ENCODE data around the gene EFCAB13.
"Not testable (repeated sequence)": the region's sequence is repeated elsewhere in the genome, so short reads cannot be mapped to it uniquely, and the experiment has no call there.

Gene EFCAB13

GRCh38 chr17:47320879-47321502 is 2.8 kb upstream of the EFCAB13 start:
- no peak for DNase-seq (ENCODE audit: insufficient read length, low spot score)
- no peak for FAIRE-seq

- DNase-seq (ENCODE audit: insufficient read length, low spot score), result peak; percentile 50
- no peak for FAIRE-seq
Measured at GRCh38 chr17:47324224-47325020, 667 bp downstream of the EFCAB13 start.

DNA sequence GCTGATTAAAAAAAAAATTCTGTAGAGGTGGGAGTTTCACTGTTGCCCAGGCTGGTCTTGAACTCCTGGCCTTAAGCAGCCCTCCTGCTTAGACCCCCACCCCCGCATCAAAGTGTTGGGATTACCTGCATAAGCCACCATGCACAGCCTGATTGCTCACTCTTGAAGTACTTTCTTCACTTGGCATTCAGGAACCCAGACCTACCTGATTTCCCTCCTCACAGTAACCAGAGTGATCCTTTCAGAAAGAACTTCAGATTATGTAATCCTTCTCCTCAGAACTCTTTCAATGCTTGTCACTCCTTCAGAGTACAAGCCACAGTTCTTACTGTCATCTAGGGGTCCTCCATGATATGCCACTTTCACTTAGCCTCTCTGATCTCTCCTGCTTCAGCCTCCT is 1.4 kb downstream of the EFCAB13 start:
- DNase-seq (ENCODE audit: insufficient read length, low spot score) (no peak), FAIRE-seq (no peak)

- no peak for DNase-seq (ENCODE audit: insufficient read length, low spot score)
- FAIRE-seq, result no peak
Measured at GRCh38 chr17:47330548-47330947, 6.8 kb downstream of the EFCAB13 start.

GRCh38 chr17:47332287-47332686 is 8.5 kb downstream of the EFCAB13 start:
- FAIRE-seq, result no peak

GRCh38 chr17:47335101-47335936 is 11.6 kb downstream of the EFCAB13 start:
- FAIRE-seq, result no peak

More at GRCh38 chr17:47332287-47332686, 8.5 kb downstream of the EFCAB13 start:
- no peak for DNase-seq (ENCODE audit: insufficient read length, low spot score)

GRCh38 chr17:47338026-47338425 is 14.3 kb downstream of the EFCAB13 start:
- FAIRE-seq (no peak), DNase-seq (ENCODE audit: insufficient read length, low spot score) (no peak)

More at GRCh38 chr17:47335101-47335936, 11.6 kb downstream of the EFCAB13 start:
- no peak for DNase-seq (ENCODE audit: insufficient read length, low spot score)

DNA sequence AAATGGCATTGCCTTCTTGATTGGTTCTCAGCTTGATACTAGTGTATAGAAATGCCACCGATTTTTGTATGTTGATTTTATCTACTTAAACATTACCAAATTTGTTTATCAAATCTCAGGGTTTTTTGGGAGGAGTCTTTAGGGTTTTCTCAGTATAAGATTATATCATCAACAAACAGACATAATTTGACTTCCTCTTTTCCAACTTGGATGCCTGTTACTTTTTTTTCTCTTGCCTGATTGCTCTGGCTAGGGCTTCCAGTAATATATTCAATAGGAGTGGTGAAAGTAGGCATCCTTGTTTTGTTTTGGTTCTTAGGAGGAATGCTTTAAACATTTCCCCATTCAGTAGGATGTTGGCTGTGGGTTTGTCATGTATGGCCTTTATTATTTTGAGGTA is 29.1 kb downstream of the EFCAB13 start:
- no peak for FAIRE-seq

GRCh38 chr17:47358652-47359051 is 34.9 kb downstream of the EFCAB13 start:
- DNase-seq (ENCODE audit: insufficient read length, low spot score), result no peak
- FAIRE-seq, result no peak

More for the DNA sequence above, 29.1 kb downstream of the EFCAB13 start:
- DNase-seq (ENCODE audit: insufficient read length, low spot score), result no peak

DNA sequence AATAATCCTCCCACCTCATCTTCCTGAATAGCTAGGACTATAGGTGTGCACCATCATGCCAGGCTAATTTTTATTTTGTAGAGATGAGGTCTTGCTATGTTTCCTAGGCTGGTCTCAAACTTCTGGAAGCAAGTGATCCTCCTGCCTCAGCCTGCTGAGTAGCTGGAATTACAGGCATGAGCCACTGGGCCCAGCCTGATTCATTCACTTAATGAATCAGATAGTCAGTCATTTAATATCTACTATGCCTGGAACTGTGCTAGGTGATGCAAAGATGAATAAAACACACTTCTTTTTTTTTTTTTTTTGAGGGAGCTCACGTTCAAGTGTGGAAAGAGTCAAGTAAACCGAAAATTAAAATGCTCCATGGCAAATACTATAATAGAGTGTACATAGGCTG is 39.4 kb downstream of the EFCAB13 start:
- FAIRE-seq (no peak), DNase-seq (ENCODE audit: insufficient read length, low spot score) (no peak)

DNA sequence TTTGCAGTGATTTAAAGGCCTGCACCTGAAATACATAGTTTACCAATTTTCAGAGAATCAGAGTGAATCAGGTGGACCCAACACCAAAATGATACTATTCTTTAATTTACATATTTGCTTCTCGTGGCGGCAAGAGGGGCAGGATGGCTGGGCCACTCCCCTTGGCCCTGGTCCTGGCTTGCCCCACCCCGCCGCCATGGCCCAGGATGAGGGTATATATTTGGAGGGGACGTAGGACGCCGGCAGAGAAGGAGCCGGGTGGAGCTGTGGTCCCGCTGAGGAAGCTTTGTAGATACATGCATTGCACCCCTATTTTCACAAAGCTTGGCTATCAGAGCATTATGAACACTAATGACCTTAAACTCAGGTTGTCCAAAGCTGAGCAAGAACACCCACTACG is 43.5 kb downstream of the EFCAB13 start:
- FAIRE-seq (no peak), DNase-seq (ENCODE audit: insufficient read length, low spot score) (no peak)

DNA sequence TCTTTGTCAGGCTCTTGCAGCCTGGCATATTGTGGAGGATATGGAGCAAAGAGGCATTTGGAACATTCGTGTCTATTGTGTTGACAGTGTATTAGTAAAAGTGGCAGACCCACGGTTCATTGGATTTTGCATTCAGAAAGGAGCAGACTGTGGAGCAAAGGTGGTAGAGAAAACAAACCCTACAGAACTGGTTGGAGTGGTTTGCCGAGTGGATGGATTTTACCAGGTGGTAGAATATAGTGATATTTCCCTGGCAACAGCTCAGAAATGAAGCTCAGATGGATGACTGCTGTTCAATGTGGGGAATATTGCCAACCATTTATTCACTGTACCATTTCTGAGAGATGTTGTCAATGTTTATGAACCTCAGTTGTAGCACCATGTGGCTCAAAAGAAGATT is 44.5 kb downstream of the EFCAB13 start:
- DNase-seq (ENCODE audit: insufficient read length, low spot score), result no peak

GRCh38 chr17:47370899-47371298 is 47.1 kb downstream of the EFCAB13 start:
- DNase-seq (ENCODE audit: insufficient read length, low spot score); FAIRE-seq: not testable (repeated sequence)

More for the DNA sequence above, 44.5 kb downstream of the EFCAB13 start:
- FAIRE-seq, result no peak

DNA sequence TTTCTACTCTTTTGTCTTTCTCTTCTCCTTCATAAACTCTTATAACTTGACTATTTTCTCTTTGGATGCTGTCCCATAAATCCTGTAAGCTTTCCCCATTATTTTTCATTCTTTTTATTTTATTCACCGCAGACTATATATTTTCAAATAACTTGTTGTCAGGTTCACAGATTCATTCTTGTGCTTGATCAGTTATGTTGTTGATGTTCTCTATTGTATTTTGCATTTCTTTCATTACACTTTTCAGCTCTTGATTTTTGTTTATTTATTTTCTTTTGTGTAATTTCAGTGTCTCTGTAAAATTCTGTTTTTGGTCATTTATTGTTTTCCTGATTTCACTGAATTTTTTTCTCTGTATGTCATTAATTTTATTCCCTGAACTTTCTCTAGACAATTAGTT is 49.2 kb downstream of the EFCAB13 start:
- no peak for DNase-seq (ENCODE audit: insufficient read length, low spot score)
- no peak for FAIRE-seq

GRCh38 chr17:47376247-47376646 is 52.5 kb downstream of the EFCAB13 start:
- no peak for DNase-seq (ENCODE audit: insufficient read length, low spot score)
- no peak for FAIRE-seq

DNA sequence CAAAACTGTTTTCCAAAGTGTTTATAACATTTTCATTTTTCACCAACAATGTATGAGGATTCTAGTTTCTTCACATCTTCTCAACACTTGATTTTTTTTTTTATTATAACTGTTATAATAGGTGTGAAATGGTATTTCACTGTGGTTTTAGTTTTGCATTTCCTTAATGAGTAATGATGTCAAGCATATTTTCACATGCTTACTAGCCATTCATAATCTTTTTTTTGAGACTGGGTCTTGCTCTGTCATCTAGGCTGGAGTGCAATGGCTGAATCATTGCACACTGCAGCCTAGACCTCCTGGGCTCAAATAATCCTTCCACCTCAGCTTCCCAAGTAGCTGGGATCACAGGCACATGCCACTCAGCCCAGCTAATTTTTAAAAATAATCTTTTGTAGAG is 65.1 kb downstream of the EFCAB13 start:
- no peak for FAIRE-seq
- no peak for DNase-seq (ENCODE audit: insufficient read length, low spot score)

DNA sequence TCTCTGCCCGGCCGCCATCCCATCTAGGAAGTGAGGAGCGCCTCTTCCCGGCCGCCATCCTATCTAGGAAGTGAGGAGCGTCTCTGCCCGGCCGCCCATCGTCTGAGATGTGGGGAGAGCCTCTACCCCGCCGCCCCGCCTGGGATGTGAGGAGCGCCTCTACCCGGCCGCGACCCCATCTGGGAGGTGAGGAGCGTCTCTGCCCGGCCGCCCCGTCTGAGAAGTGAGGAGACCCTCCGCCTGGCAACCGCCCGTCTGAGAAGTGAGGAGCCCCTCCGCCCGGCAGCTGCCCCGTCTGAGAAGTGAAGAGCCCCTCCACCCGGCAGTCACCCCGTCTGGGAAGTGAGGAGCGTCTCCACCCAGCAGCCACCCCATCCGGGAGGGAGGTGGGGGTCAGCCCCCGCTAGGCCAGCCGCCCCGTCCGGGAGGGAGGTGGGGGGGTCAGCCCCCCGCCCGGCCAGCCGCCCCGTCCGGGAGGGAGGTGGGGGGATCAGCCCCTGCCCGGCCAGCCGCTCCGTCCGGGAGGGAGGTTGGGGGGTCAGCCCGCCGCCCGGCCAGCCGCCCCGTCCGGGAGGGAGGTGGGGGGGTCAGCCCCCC is 73.9 kb downstream of the EFCAB13 start:
- not testable (repeated sequence) for DNase-seq (ENCODE audit: insufficient read length, low spot score); FAIRE-seq

DNA sequence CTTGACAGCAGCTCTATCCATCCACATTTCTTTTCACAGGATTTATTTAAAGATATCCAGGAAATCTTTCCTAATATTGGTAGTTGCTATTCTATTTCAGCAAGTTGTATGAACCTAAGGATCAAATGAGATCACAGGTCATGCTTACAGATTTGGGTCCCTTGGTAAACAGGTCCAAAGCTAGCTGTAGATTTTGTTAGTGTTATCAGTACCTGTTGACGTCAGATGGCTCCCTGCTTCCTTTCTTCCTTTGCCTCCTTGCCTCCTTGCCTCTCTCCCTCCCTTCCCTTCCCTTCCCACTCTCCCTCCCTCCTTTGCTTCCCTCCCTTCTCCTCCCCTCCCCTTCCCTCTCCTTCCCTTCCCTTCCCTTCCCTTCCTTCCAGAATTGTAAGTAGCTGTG is 76.6 kb downstream of the EFCAB13 start:
- no peak for DNase-seq (ENCODE audit: insufficient read length, low spot score)
- peak; percentile 36 for FAIRE-seq

- FAIRE-seq (no peak), DNase-seq (ENCODE audit: insufficient read length, low spot score) (no peak)
Measured at GRCh38 chr17:47401100-47401499, 77.3 kb downstream of the EFCAB13 start.

DNA sequence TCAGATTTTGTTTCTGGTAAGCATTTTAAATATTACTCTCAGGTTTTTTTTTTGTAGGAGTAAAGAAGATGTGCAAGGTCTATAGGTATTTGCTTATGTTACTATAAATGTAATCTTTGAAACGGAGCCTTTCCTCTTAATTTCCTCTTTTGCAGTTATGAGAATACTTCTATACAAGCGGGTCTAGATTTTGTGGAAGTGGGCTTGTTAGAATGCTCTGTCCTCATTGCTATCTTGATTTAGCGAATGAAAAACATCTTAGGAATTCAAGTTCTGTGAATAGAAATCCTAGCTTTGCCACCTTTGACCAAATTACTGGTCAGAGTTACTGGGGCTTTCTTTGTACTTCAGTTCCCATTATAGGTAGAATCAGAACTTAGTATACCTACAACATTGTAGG is 80.3 kb downstream of the EFCAB13 start:
- no peak for DNase-seq (ENCODE audit: insufficient read length, low spot score)
- FAIRE-seq, result no peak

GRCh38 chr17:47404875-47405274 is 81.1 kb downstream of the EFCAB13 start:
- FAIRE-seq (no peak), DNase-seq (ENCODE audit: insufficient read length, low spot score) (no peak)
